ENCODE results near the gene IL6. TPM values are rescaled to one million over a fixed set of nuclear protein-coding genes. Genes with fewer than 3 reads are reported as not detected.

Gene IL6
- total and polyA plus RNA-seq, 2 of the 8 experiments (the other 6 are each of a cell fraction or from before 2014, with no cell fraction given): 0.12 to 0.41 TPM

- POLR2A ChIA-PET (ENCODE audit: partially characterized antibody): interaction anchor here (0.9 to 1.4 kb wide), 2 partner anchors 9 to 10 kb away, joined by 3 to 7 read pairs; no protein-coding TSS in a partner anchor
- TF ChIP-seq EZH2 (IDR thresholded peaks at IDR 0.05; ENCODE audit: low read depth, low read length, severe bottlenecking) (no peak), CHD2 (IDR thresholded peaks at IDR 0.05; ENCODE audit: low read length) (no peak), JUND (IDR thresholded peaks at IDR 0.05; ENCODE audit: low read length) (no peak), ASH2L (IDR thresholded peaks at IDR 0.05; ENCODE audit: low read length) (no peak), CHD1 (IDR thresholded peaks at IDR 0.05; ENCODE audit: low read depth, low read length) (no peak), SUZ12 (IDR thresholded peaks at IDR 0.05; ENCODE audit: low read length) (no peak)
Measured at GRCh38 chr7:22772885-22773284, 45.9 kb downstream of the IL6 start.

More at GRCh38 chr7:22772885-22773284, 45.9 kb downstream of the IL6 start:
- no peaks in the 10 kb centered on the region for H4K20me1 ChIP-seq (replicated peaks in 1 of 2; ENCODE audit: control insufficient read depth in 1 of 2, insufficient read depth in 2 of 2, low read length in 2 of 2)
- no peak overlapping the region for H3K27ac ChIP-seq (ENCODE audit: low read depth, low read length)
- FAIRE-seq (no peak), DNase-seq (ENCODE audit: low read depth in 1 of 2, low spot score in 2 of 2) (no peak)
- no peak overlapping the region for H3K4ac ChIP-seq (replicated peaks; ENCODE audit: insufficient read length, low read depth, low read length)
- H3K18ac ChIP-seq (ENCODE audit: extremely low read depth, low read length): no peak overlapping the region
- no peak overlapping the region for H2BK5ac ChIP-seq (ENCODE audit: low read depth, low read length)
- no peak overlapping the region for H3K9ac ChIP-seq (replicated peaks in 1 of 4; ENCODE audit: extremely low read depth in 1 of 4, low read depth in 3 of 4, low read length in 3 of 4)
- no peak overlapping the region for H4K5ac ChIP-seq (ENCODE audit: insufficient read length, low read depth, low read length)
- H4K8ac ChIP-seq (ENCODE audit: extremely low read depth, insufficient read depth, low read length): no peak overlapping the region
- no peaks in the 10 kb centered on the region for H3K27me3 ChIP-seq (replicated peaks in 1 of 4; ENCODE audit: control insufficient read depth in 3 of 4, extremely low read depth in 1 of 4, insufficient read depth in 3 of 4, low read length in 3 of 4)
- H3K36me3 ChIP-seq (ENCODE audit: control insufficient read depth in 2 of 4, insufficient read depth in 4 of 4, low read length in 3 of 4): no peaks in the 10 kb centered on the region
- no peak overlapping the region for H2AFZ ChIP-seq (ENCODE audit: low read length)
- no peak overlapping the region for H3K23ac ChIP-seq (ENCODE audit: insufficient read length)
- no peak overlapping the region for H2BK15ac ChIP-seq (ENCODE audit: low read length)
- no peak overlapping the region for H2BK20ac ChIP-seq (ENCODE audit: low read length)
- H3K4me3 ChIP-seq (ENCODE audit: extremely low read depth in 1 of 4, insufficient read depth in 2 of 4, low read depth in 3 of 4, low read length in 4 of 4): no peak overlapping the region
- H2BK12ac ChIP-seq (ENCODE audit: low read depth, low read length): no peak overlapping the region
- H3K56ac ChIP-seq (replicated peaks; ENCODE audit: insufficient read length, low read depth, low read length): no peak overlapping the region
- no peak overlapping the region for H2AK5ac ChIP-seq (ENCODE audit: low read depth, low read length)
- H2BK120ac ChIP-seq (replicated peaks; ENCODE audit: low read depth, low read length): no peak overlapping the region
- no peaks in the 10 kb centered on the region for H3K9me3 ChIP-seq (ENCODE audit: insufficient read depth in 2 of 2, low read depth in 1 of 2, low read length in 1 of 2)
- no peak overlapping the region for H3K14ac ChIP-seq (ENCODE audit: insufficient read length)
- H3K79me1 ChIP-seq (ENCODE audit: low read depth, low read length): no peaks in the 10 kb centered on the region
- H3K4me1 ChIP-seq (replicated peaks in 1 of 4; ENCODE audit: control insufficient read depth in 3 of 4, insufficient read depth in 4 of 4, low read length in 3 of 4): no peaks in the 10 kb centered on the region
- H3K23me2 ChIP-seq (ENCODE audit: low read depth, low read length): no peaks in the 10 kb centered on the region; the same call in 1 of the 2 replicates
- H3K79me2 ChIP-seq (ENCODE audit: control insufficient read depth in 1 of 2, insufficient read depth in 2 of 2, low read length in 2 of 2): no peaks in the 10 kb centered on the region
- no peak overlapping the region for H3K4me2 ChIP-seq (ENCODE audit: insufficient read depth in 1 of 2, low read depth in 2 of 2, low read length in 2 of 2)
- WGBS, 2 experiments (ENCODE audit: extremely low coverage in 1 of 2, insufficient coverage in 1 of 2, insufficient read length in 1 of 2, insufficient replicate concordance in 2 of 2, low coverage in 1 of 2, low lambda C conversion rate in 2 of 2, missing lambda C conversion rate in 1 of 2): 91% methylated on average over 4 of the region's 4 CpGs; no CpG with 5 or more reads in 1 of the 2 experiments
- CTCF ChIA-PET (ENCODE audit: partially characterized antibody): interaction anchor here (1.0 to 2.0 kb wide), 4 partner anchors 9 to 282 kb away, joined by 3 to 15 read pairs (median 4); partner anchors contain the start of gene IL6
- H4K91ac ChIP-seq (replicated peaks; ENCODE audit: insufficient read length, low read length): no peak overlapping the region
